Aortic smooth muscle cell (primary cell): ENCODE measurements around the gene TMEM179. TPM values are rescaled to one million over a fixed set of nuclear protein-coding genes. Genes with fewer than 3 reads are reported as not detected.

Experiments
- total RNA-seq: library from RNA; depleted of rRNA; stranded (reverse); fragments of >200 nt; gene quantifications from 2 replicates; pipeline ENCODE4 v1.2.3, GENCODE V29; 2014

Gene TMEM179
- 0.06 and 0.40 TPM in 2 replicates for total RNA-seq

GRCh38 chr14:104604458-104605449 is at the start of gene TMEM179:
TMEM179 (minus strand) TSS chr14:104604772; CDS start chr14:104604741, 31 bp downstream.

GRCh38 chr14:104579507-104579906 is 25.1 kb downstream of the TMEM179 start, which contains the start of gene C14orf180:
C14orf180 (plus strand) TSS chr14:104579764; CDS start chr14:104586431, 6,667 bp downstream.

Other genes starting within 250 kb of the TMEM179 start
- not detected in 2 replicates for gene C14orf180, start 25.0 kb downstream of the TMEM179 start, total RNA-seq
- 56.7 and 84.3 TPM in 2 replicates for gene INF2, start 84.8 kb upstream of the TMEM179 start, total RNA-seq
- gene ADSS1, start 119.5 kb upstream of the TMEM179 start, total RNA-seq = 5.5 and 6.0 TPM in 2 replicates
- gene SIVA1, start 148.4 kb upstream of the TMEM179 start, total RNA-seq = 74.5 and 101 TPM in 2 replicates
- gene AKT1, start 191.0 kb upstream of the TMEM179 start, total RNA-seq = 214 and 250 TPM in 2 replicates
- gene ZBTB42, start 196.3 kb upstream of the TMEM179 start, total RNA-seq = 2.9 and 3.6 TPM in 2 replicates